Type B pancreatic cell (in vitro differentiated cells): ENCODE measurements around the gene GRK5. TPM values are rescaled to one million over a fixed set of nuclear protein-coding genes. Genes with fewer than 3 reads are reported as not detected.
"Not testable (repeated sequence)": the region's sequence is repeated elsewhere in the genome, so short reads cannot be mapped to it uniquely, and the experiment has no call there.

ENCODE experiments used
- DNase-seq: peaks from one replicate; pipeline ENCODE4 v3.0.0; 2021; ENCODE audit warnings: mixed read lengths; ENCODE audit not compliant: unreplicated experiment; ENCODE audit errors: extremely low spot score
- H3K27ac Mint-ChIP-seq: 2 replicates; pipeline ENCODE4 v1.8.0; 2021; ENCODE audit warnings: mild to moderate bottlenecking, mixed read lengths
- H3K27me3 Mint-ChIP-seq: 2 replicates; pipeline ENCODE4 v1.8.0; 2021; ENCODE audit warnings: mixed read lengths
- H3K36me3 Mint-ChIP-seq: 2 replicates; pipeline ENCODE4 v1.8.0; 2021; ENCODE audit warnings: mixed read lengths
- H3K4me1 Mint-ChIP-seq: one replicate; pipeline ENCODE4 v1.8.0; 2021; ENCODE audit warnings: mixed read lengths; ENCODE audit not compliant: unreplicated experiment
- H3K4me3 Mint-ChIP-seq: 2 replicates; pipeline ENCODE4 v1.8.0; 2021; ENCODE audit warnings: mild to moderate bottlenecking, mixed read lengths
- H3K9me3 Mint-ChIP-seq: 2 replicates; pipeline ENCODE4 v1.8.0; 2021; ENCODE audit warnings: mixed read lengths
- CTCF ChIP-seq: fragments of 200-600 bp; sonication (generic); conservative IDR thresholded peaks from 2 replicates; pipeline ENCODE4 v1.5.0; 2021; ENCODE audit warnings: antibody characterized with exemption, mild to moderate bottlenecking
- total RNA-seq: library from RNA; stranded (reverse); gene quantifications from 2 replicates; pipeline ENCODE4 v1.2.1, GENCODE V29; 2021; ENCODE audit warnings: low replicate concordance

Gene GRK5
- total RNA-seq, 1 donor from 2014 or later = 24.8 TPM

- Mint-ChIP-seq H3K36me3 (peaks cover 11% of the 10 kb centered on the region), H3K4me1 (peaks cover 19% of the 10 kb centered on the region), H3K27me3 (no peaks in the 10 kb centered on the region), H3K27ac (peak overlapping the region; percentile 91), H3K9me3 (no peaks in the 10 kb centered on the region), H3K4me3 (peak overlapping the region; percentile 98)
- DNase-seq = no peak
- no peak for TF ChIP-seq CTCF
Measured at GRCh38 chr10:119177708-119178371, 29.5 kb upstream of the GRK5 start.

- Mint-ChIP-seq H3K36me3 (peaks cover 11% of the 10 kb centered on the region), H3K27me3 (no peaks in the 10 kb centered on the region), H3K9me3 (no peaks in the 10 kb centered on the region), H3K27ac (peak within 1 kb of the TSS; percentile 91), H3K4me3 (peak within 1 kb of the TSS; percentile 98), H3K4me1 (peaks cover 19% of the 10 kb centered on the region)
- TF ChIP-seq CTCF = no peak
- peak; percentile 95 for DNase-seq
Measured at GRCh38 chr10:119178372-119179119, 28.8 kb upstream of the GRK5 start, which contains the start of gene PRDX3. Gene PRDX3, minus strand, starts transcription at chr10:119178812. Its CDS starts 22 bp downstream, at chr10:119178790.

GRCh38 chr10:119180850-119181400 lies 26.4 kb upstream of the GRK5 start:
- H3K36me3 Mint-ChIP-seq, DNase-seq, H3K27ac Mint-ChIP-seq, H3K27me3 Mint-ChIP-seq, H3K4me3 Mint-ChIP-seq, H3K9me3 Mint-ChIP-seq: not testable (repeated sequence)
- peaks cover 13% of the 10 kb centered on the region for H3K4me1 Mint-ChIP-seq

GRCh38 chr10:119183664-119184412 lies 23.5 kb upstream of the GRK5 start:
- no peak for DNase-seq
- Mint-ChIP-seq H3K27me3 (no peaks in the 10 kb centered on the region), H3K27ac (no peak overlapping the region), H3K4me3 (no peak overlapping the region), H3K36me3 (no peaks in the 10 kb centered on the region), H3K4me1 (peaks cover 7% of the 10 kb centered on the region), H3K9me3 (no peaks in the 10 kb centered on the region)
- TF ChIP-seq CTCF = no peak

GRCh38 chr10:119189811-119190282 lies 17.5 kb upstream of the GRK5 start:
- Mint-ChIP-seq H3K27ac (peak overlapping the region; percentile 50), H3K4me3 (no peak overlapping the region)

More at GRCh38 chr10:119189811-119190282, 17.5 kb upstream of the GRK5 start:
- no peaks in the 10 kb centered on the region for H3K9me3 Mint-ChIP-seq
- H3K4me1 Mint-ChIP-seq = peaks cover 22% of the 10 kb centered on the region
- H3K27me3 Mint-ChIP-seq = no peaks in the 10 kb centered on the region
- no peaks in the 10 kb centered on the region for H3K36me3 Mint-ChIP-seq
- DNase-seq = no peak
- TF ChIP-seq CTCF = no peak
